ENCODE measurements around the gene MAPK12.

The MAPK12 gene

DNA sequence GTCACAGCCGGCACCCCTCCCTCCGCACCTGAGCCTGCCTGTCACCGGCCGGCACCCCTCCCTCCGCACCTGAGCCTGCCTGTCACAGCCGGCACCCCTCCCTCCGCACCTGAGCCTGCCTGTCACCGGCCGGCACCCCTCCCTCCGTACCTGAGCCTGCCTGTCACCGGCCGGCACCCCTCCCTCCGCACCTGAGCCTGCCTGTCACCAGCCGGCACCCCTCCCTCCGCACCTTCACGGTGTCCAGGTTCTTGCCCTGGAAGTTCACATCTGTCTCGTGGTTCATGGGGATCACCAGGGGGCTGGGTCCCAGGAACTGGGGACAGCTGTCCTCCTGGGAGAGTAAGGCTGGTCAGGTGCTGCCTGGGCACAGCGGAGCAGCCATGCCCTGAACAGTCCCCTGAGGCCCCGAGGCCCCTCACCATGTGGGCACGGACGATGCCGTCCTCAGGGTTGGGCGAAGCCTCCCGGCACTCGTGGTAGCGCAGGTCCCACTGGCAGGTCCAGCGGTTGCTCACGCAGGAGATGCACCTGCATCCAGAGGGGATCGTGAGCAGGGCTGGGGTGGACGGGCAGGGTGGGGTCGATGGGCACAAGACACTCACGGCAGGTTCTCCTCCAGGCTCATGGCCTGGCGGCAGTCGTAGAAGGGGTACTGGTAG, 24.2 kb upstream of the MAPK12 start:
- TF ChIP-seq, protein P1, sequence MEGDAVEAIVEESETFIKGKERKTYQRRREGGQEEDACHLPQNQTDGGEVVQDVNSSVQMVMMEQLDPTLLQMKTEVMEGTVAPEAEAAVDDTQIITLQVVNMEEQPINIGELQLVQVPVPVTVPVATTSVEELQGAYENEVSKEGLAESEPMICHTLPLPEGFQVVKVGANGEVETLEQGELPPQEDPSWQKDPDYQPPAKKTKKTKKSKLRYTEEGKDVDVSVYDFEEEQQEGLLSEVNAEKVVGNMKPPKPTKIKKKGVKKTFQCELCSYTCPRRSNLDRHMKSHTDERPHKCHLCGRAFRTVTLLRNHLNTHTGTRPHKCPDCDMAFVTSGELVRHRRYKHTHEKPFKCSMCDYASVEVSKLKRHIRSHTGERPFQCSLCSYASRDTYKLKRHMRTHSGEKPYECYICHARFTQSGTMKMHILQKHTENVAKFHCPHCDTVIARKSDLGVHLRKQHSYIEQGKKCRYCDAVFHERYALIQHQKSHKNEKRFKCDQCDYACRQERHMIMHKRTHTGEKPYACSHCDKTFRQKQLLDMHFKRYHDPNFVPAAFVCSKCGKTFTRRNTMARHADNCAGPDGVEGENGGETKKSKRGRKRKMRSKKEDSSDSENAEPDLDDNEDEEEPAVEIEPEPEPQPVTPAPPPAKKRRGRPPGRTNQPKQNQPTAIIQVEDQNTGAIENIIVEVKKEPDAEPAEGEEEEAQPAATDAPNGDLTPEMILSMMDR (IDR thresholded peaks at IDR 0.05; ENCODE audit: extremely low read depth, missing control alignments) = no peak
- no peak for DNase-seq (ENCODE audit: low spot score)

DNA sequence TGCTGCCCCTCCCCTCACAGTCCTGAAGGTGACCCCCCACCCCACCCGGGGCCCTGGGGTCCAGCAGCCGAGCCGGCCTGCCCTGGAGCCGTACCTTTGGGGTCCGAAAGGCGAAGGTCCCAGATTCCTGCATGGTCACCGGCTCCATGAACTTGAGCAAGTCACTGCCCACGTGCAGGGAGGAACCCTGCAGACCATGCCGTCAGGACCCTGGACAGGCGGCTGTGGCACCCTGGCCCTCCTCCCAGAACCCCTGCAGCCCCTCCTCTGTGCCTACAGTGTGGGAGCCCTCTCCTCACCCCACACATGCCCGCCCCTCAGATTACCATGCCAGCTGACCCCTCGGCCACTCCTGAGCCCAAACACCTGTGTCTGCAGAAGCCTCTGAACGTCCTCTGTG, 23.0 kb upstream of the MAPK12 start:
- TF ChIP-seq, protein P1 (IDR thresholded peaks at IDR 0.05; ENCODE audit: extremely low read depth, missing control alignments) = no peak
- DNase-seq (ENCODE audit: low spot score) = no peak

DNA sequence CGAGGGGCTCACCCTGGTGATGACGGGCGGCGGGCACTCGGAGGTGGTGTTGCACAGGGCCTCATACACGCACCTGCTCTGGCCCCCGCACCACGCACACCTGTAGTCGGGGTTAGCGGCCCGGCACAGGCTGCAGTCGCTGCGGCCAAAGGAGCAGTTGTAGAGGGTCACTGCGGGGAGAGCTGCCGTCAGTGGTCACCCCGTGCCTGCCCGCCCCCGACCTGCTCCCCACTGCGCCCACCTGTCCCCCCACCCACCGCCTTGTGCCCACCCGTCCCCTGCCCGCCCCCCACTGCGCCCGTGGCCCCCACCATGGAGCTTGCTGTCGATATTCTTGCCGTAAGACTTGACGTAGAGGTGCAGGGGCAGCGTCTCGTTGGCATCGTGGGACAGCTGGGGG, 22.3 kb upstream of the MAPK12 start:
- TF ChIP-seq, protein P1 (IDR thresholded peaks at IDR 0.05; ENCODE audit: extremely low read depth, missing control alignments) = no peak
- no peak for DNase-seq (ENCODE audit: low spot score)

- TF ChIP-seq, protein P1 (IDR thresholded peaks at IDR 0.05; ENCODE audit: extremely low read depth, missing control alignments) = no peak
- DNase-seq (ENCODE audit: low spot score) = no peak
Measured at GRCh38 chr22:50282361-50283155, 21.1 kb upstream of the MAPK12 start.

DNA sequence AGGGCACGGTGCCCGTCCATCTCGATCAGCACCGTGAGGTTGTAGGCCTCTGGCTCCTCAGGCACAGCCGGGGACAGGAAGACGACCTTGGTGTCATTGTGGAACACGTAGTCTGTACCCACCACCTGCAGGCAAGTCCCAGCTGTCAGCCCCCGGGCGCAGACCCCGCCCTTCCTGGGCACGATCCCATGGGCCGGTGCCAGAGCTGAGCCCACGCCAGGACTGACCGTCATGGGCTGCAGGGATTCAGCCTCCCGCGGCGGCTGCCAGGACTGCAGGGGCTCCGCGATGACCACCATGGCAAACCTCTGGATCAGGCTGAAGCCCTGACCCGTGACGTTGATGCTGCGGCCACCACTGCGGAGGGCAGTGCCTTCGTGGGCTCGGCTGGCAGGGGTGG, 20.5 kb upstream of the MAPK12 start:
- TF ChIP-seq, protein P1 (IDR thresholded peaks at IDR 0.05; ENCODE audit: extremely low read depth, missing control alignments) = no peak
- DNase-seq (ENCODE audit: low spot score) = no peak

- TF ChIP-seq, protein P1 (IDR thresholded peaks at IDR 0.05; ENCODE audit: extremely low read depth, missing control alignments) = no peak
- no peak for DNase-seq (ENCODE audit: low spot score)
Measured at GRCh38 chr22:50281384-50281760, 19.9 kb upstream of the MAPK12 start.

- no peak for DNase-seq (ENCODE audit: low spot score)
- TF ChIP-seq, protein P1 (IDR thresholded peaks at IDR 0.05; ENCODE audit: extremely low read depth, missing control alignments) = no peak
Measured at GRCh38 chr22:50280708-50281383, 19.4 kb upstream of the MAPK12 start.

All from GM20000 (cell line).